ENCODE data around the gene C2CD4D.

DNA sequence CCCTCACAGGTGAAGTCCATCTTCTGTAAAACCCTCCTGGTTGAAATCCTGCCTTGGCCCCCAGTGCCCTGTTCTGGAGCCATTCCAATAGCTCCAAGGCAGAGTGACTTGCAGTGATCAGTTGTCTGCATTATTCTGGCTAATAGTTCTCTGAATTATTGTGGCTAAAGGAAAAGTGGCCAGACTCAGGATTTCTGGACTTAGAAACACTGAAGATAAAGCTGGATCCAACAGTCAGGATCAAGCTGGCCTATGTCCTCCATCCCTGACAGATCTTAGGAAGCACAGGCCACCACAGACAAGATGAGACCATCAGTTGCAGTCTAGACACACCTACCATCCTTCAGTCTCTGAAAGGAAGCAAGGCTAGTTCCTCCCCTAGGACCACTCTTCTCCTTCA is 801 bp upstream of the C2CD4D start:
- TF ChIP-seq POLR2A (IDR thresholded peaks at IDR 0.05) (no peak), CTCF (IDR thresholded peaks at IDR 0.05 in 8 of 11, conservative IDR thresholded peaks at IDR 0.05 in 3 of 11) (no peak)

Data from spleen (tissue), 7 donors.